Gastroesophageal sphincter (tissue), 3 donors: ENCODE data around the gene NOTUM.

Experiments used
- CTCF ChIP-seq, 4 experiments: fragments of 200-600 bp in 2 of 4; fragments of 450-650 bp in 2 of 4; sonication (generic) in 1 of 4; IDR thresholded peaks; one replicate each; pipeline ENCODE4 v1.5.1; 2017 to 2019; ENCODE audit warnings: antibody characterized with exemption in 4 of 4, mild to moderate bottlenecking in 2 of 4, moderate library complexity in 2 of 4
- POLR2A ChIP-seq, 2 donors: fragments of 450-650 bp; IDR thresholded peaks; one replicate each; pipeline ENCODE4 v1.6.1; 2017; ENCODE audit warnings: antibody characterized with exemption in 2 of 2, mild to moderate bottlenecking in 2 of 2, moderate library complexity in 1 of 2

- TF ChIP-seq CTCF (IDR thresholded peaks at IDR 0.05) = no peak
- no peak for TF ChIP-seq POLR2A (IDR thresholded peaks at IDR 0.05)
These were observed 1.8 kb upstream of the NOTUM start for GRCh38 chr17:81962499-81963441.
